Stimulated activated CD4-positive, alpha-beta T cell treated with anti-CD3 and anti-CD28 coated beads, Interleukin-12 subunit alpha, Interleukin-12 subunit beta, amount 100 ng/mL, for 4 hours (primary cell): ENCODE data around the gene CHN1.

ENCODE experiments used
- DNase-seq: peaks from one replicate; pipeline ENCODE4 v3.0.0-alpha.2; 2020

The CHN1 gene

GRCh38 chr2:175004980-175005732, at the start of gene CHN1:
CHN1 (minus strand) TSS chr2:175005381; CDS start chr2:175004912, 469 bp downstream.
- DNase-seq, result peak; percentile 60

GRCh38 chr2:175054340-175054739, 49.2 kb upstream of the CHN1 start:
- DNase-seq, result no peak

GRCh38 chr2:175049661-175050060, 44.5 kb upstream of the CHN1 start:
- DNase-seq, result no peak

GRCh38 chr2:175048275-175048674, 43.1 kb upstream of the CHN1 start:
- DNase-seq, result no peak

- DNase-seq, result no peak
Observed at GRCh38 chr2:175039490-175039889, 34.3 kb upstream of the CHN1 start.

GRCh38 chr2:175039031-175039430, 33.9 kb upstream of the CHN1 start:
- no peak for DNase-seq

- no peak for DNase-seq
Observed at GRCh38 chr2:175037941-175038340, 32.8 kb upstream of the CHN1 start.

- no peak for DNase-seq
Observed at GRCh38 chr2:175036582-175037018, 31.4 kb upstream of the CHN1 start.

- DNase-seq, result no peak
Observed at GRCh38 chr2:175035806-175036205, 30.6 kb upstream of the CHN1 start.

- DNase-seq, result no peak
Observed at GRCh38 chr2:175034716-175035115, 29.5 kb upstream of the CHN1 start.

GRCh38 chr2:175030380-175031271, 25.4 kb upstream of the CHN1 start:
- no peak for DNase-seq

GRCh38 chr2:175027755-175028154, 22.6 kb upstream of the CHN1 start:
- no peak for DNase-seq

- no peak for DNase-seq
Observed at GRCh38 chr2:175026385-175026784, 21.2 kb upstream of the CHN1 start.

- no peak for DNase-seq
Observed at GRCh38 chr2:175025946-175026345, 20.8 kb upstream of the CHN1 start.

- no peak for DNase-seq
Observed at GRCh38 chr2:175025233-175025632, 20.1 kb upstream of the CHN1 start.

- no peak for DNase-seq
Observed at GRCh38 chr2:175022923-175023322, 17.7 kb upstream of the CHN1 start.

- no peak for DNase-seq
Observed at GRCh38 chr2:175019566-175020327, 14.6 kb upstream of the CHN1 start.

- DNase-seq, result no peak
Observed at GRCh38 chr2:175017618-175018414, 12.6 kb upstream of the CHN1 start.

- no peak for DNase-seq
Observed at GRCh38 chr2:175015340-175015739, 10.2 kb upstream of the CHN1 start.

GRCh38 chr2:175012516-175012915, 7.3 kb upstream of the CHN1 start:
- no peak for DNase-seq

- DNase-seq, result no peak
Observed at GRCh38 chr2:175011505-175011904, 6.3 kb upstream of the CHN1 start.

GRCh38 chr2:175010848-175011254, 5.7 kb upstream of the CHN1 start:
- no peak for DNase-seq
